SK-N-DZ (cell line): ENCODE results near the gene LOXHD1.

ENCODE experiments used
- DNase-seq: peaks from one replicate; pipeline ENCODE4 v3.0.0-alpha.2; 2015; ENCODE audit warnings: low spot score

Gene LOXHD1

DNA sequence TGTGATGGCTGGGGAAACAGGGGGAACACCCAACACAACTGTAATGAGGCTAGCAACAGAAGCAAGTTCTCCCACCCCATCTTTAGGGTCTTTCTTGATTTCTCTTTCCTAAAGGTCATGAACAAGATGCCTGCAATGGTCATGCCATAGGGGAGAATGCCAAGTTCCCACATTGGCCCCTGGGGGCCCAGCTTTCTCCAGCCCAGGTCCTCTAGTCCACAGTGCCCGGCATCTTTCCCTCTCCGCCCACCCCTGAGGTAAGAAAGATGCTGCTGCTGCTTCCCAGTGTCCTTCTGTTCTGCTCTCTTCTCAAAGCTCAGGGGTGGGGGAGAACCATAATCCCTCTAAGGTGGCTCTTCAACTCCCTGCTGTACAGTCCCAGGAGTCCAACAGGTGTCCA lies 78.0 kb downstream of the LOXHD1 start:
- DNase-seq: no peak

DNA sequence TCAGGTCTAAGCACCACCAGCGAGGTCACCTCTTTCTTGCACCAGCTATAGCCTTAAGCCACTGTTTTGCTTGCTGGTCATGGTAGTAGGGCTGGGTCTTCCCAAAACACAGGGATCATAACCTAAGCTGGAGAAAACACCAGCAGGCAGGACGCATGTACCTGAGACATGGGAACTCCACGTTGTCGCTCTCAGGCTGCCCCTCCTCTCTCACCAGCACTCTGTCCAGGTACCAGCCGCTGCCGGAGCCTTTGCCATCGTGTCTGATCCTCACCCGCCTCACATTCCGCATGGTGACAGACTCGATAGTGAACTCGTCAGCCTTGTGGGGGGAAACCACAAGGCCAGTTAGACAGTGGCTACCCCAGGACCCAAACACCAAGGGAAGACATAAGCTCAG lies 79.5 kb downstream of the LOXHD1 start:
- DNase-seq: no peak

DNA sequence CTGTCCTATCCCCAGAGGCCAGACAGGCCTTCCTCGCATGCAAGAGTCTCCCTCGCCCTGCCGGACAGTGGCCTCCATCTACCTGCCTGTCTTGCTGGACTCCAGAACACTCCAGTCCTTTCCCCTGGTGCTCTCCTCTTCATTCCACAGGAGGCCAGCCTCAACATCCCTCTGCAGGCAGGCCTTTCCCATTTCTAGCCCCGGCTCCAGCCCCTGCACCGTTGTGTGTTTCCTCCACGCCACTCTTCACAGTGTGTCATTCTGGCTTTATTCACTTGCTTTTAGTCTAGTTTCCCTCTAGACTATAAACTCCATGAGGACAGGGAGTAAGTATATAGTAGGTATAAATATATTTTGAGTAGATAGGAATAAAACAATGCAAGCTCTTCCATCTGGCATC lies 81.2 kb downstream of the LOXHD1 start:
- no peak for DNase-seq

DNA sequence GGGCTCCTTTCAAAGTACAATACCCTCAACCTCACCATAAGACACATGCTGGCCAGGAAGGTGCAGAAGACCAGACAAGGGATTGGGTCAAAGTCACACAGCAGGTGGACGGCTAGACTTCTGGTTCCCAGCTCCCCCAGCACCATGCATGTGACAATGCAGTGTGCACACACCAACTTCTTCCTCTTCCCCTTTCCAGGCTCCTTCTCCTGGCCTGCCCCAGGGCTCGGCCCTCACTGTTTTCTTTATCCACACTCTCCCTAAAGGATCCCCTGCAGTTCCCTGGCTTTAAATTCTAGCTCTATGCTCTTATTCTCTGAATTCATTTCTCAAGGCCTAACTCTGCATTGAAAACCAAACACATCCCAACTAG lies 82.3 kb downstream of the LOXHD1 start:
- no peak for DNase-seq

DNA sequence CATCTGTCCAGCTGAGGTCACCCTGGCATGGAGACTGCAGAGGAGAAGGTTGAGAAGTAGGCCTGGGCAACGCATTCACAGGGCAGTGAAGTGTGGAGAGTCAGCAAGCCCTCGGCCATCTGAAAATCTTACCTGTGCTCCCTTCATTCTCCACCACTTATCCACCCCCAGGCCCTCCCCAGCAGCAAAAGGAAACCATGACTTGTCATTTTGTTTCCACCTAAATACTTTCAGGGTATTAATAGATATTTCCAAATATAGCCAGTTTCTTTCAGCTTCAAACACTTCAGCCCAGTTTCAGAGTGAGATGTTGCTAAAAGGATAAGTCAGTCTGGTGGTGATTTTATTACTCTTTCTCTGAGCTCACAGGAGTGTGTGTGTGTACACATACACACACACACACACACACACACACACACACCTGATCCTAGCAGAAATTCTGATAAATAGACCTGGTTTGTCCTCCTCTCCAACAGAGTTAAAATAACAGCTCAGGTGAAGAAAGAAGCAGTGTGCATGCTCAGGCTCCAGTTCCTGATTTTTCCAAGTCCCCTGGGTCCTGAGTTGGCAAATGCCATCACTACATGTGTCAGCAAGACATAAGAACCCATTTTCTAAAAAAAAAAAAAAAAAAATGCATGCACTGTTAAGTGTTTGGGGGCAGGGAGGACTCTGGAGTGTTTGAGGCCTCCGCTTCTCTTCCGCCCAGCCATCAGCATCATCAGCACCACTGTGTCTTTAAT lies 82.8 kb downstream of the LOXHD1 start:
- DNase-seq: no peak

GRCh38 chr18:46573156-46573555 lies 83.9 kb downstream of the LOXHD1 start:
- no peak for DNase-seq

GRCh38 chr18:46571756-46572155 lies 85.3 kb downstream of the LOXHD1 start:
- DNase-seq: no peak

GRCh38 chr18:46570666-46571065 lies 86.4 kb downstream of the LOXHD1 start:
- DNase-seq: no peak

- DNase-seq: no peak
These were observed 86.9 kb downstream of the LOXHD1 start for GRCh38 chr18:46570134-46570533.

DNA sequence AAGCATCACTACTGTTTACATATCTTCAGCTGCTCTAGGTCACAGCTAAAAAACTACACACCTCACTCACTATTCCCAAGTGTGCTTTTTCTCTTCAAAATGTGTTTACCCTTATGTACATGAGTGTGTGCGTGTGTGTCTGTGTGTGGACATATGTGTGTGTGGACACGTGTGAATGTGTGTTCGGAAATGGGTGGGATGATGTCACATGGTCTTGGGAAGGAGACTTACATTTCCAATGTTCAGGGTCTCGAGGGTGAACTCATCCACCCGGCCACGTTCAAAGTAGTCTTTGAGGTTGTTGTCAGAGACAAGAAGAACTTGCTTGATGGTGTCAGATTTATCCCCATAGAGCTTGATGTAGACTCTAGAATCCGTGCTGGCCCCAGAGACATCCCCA lies 87.8 kb downstream of the LOXHD1 start:
- DNase-seq: no peak

DNA sequence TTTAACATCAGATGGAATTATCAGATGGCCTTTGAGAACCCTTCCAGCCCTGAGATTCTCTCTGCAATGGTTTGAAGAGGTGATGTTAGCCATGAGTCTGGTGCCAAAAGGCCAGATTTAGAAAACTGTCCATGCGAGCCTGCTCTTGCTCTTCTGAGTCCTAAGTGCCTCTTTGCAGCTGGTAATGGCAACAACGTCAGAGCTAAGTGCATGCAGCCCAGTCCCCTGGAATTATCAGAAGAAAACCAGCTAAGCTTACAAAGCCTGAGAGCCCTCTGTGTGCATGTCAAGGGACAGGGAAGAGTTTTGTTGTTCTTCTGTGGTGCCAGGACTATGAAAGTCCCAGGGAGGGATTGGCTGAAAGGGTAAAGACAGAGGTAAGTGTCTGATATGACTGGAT lies 89.8 kb downstream of the LOXHD1 start:
- DNase-seq: no peak

DNA sequence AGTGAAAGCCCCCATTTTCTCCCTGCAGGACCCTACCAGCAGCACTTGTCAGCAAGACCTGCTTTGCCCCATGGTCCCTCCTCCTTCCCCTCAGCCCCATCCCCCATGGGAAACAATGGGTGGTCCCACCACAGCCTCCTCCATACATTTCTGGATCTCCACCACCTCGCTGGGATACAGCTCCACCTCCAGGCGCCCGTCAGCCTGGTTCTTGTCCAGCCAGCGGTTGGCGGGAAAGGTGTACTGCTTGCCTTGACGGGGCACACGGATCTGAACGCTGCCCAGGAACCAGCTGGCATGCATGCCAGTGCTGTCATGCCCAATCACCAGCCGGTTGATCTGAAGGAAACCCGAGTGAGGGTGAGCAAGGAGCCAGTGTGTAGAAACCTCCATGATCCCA lies 90.9 kb downstream of the LOXHD1 start:
- DNase-seq: no peak

GRCh38 chr18:46565256-46565655 lies 91.8 kb downstream of the LOXHD1 start:
- DNase-seq: no peak

GRCh38 chr18:46563317-46563716 lies 93.7 kb downstream of the LOXHD1 start:
- no peak for DNase-seq

- DNase-seq: no peak
These were observed 94.3 kb downstream of the LOXHD1 start for GRCh38 chr18:46562674-46563192.

DNA sequence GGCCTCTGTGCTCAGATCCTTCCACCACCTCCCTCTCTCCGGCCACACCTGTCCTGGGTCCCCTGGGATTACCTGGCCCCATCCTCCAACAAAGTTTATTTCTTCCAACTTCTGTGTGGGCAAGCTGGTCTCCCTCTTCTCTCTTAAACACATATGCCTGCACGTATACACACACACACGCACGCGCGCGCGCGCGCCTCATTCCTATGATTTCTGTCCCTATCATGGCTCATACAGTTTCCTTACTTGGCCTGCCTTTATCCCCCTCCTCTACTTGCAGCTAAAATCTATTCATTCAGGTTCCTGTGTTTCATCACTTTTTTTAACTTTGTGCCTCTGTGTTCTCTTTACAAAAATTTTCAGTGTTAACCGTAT lies 96.4 kb downstream of the LOXHD1 start:
- no peak for DNase-seq

DNA sequence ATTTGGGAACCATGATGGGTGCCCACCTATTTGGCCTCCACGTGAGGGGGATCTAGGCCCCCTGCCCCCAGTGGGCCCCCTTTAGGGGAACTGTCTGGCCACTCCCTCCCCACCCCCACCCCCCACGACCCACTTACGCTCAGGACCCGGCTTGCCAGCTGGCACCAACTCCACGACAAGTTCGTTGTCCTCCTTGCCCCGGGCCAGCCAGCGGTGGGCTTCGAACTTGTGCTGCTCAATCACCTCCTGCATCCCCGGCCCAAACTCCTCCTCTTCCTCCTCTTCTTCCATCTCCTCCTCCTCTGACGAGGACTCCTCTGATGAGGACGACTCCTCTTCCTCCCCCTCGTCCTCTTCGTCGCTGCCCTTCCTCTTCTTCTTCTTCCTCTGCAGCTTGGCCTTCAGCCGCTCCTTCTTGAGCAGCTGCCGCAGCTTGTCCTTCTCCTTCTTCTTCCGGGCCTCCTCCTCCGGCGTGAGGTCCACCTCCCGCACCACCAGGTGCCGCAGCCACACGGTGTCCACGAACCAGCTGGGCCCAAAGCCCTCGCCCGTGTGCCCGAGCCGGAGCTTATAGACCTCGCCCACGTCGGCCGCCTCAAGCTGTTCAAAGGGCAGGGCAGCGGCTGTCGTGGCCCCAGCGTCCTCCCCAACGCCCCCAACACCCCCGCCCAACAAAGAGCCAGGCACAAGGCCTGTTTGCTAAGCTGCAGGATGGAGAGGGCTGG lies 96.9 kb downstream of the LOXHD1 start:
- no peak for DNase-seq

GRCh38 chr18:46559296-46559695 lies 97.7 kb downstream of the LOXHD1 start:
- DNase-seq: no peak

- DNase-seq: no peak
These were observed 100.3 kb downstream of the LOXHD1 start for GRCh38 chr18:46556590-46557206.

DNA sequence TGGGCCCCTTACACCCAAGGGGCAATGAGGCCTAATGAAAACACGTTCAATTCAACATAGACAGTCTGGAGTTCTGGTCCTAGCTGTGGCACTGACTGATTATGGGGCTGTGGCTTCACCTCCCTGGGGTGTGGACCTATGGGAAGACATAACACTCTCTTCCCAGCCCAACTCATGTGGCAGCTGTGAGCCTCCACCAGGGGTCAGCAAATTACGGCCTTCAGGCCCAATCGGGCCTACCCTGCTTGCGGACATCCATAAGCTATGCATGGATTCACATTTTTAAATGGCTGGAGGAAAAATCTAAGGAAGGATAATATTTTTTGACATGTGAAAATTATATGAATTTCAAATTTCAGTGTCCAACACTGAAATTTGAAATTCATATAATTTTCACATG lies 101.3 kb downstream of the LOXHD1 start:
- peak; percentile 2 for DNase-seq

DNA sequence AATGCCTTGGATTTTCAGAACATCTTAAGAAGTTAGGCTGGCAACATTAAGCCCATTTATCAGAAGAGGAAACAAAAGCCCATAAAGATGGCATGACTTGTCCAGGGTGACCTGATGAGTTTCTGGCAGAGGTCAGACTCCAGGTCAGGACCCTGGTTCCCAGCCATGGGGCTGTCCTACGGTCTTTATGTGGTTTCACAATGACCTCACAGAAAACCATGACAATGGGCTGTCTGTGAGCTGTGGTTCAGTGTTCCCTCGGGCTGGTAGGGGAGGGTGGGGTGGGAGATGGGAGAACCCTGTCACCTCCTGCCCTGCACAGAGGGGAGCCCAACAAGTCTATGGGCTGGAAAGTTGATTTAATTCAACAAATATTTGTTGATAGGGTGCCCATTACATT lies 101.8 kb downstream of the LOXHD1 start:
- no peak for DNase-seq

GRCh38 chr18:46554406-46555080 lies 102.5 kb downstream of the LOXHD1 start:
- no peak for DNase-seq
